GM10847 (cell line): ENCODE measurements around the gene ZC3HAV1.

Experiments used
- POLR2A ChIP-seq: IDR thresholded peaks from 2 replicates; pipeline ENCODE4 v1.6.1; 2011; ENCODE audit not compliant: insufficient read length; ENCODE audit errors: extremely low read depth

ZC3HAV1 gene

GRCh38 chr7:139095194-139095659 lies 14.3 kb downstream of the ZC3HAV1 start:
- TF ChIP-seq POLR2A, result no peak

DNA sequence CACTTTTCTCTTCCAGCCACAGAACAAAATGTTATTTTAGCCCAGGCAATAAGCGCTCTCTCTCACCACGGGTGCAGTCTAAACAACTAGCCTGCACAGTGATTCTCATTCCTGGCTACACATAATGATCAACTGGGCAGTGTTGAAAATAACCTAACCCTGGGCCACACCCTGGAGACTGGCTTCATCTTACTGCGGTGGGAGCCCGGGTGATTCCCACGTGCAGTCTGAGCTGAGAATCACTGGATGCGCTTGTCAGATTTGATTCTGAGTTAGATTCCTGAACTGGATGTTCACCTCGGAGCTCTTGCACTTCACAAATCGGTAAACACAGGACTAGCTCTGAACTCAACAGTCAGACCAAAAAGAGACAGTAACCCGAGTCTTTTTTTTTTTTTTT lies 14.9 kb downstream of the ZC3HAV1 start:
- no peak for TF ChIP-seq POLR2A

DNA sequence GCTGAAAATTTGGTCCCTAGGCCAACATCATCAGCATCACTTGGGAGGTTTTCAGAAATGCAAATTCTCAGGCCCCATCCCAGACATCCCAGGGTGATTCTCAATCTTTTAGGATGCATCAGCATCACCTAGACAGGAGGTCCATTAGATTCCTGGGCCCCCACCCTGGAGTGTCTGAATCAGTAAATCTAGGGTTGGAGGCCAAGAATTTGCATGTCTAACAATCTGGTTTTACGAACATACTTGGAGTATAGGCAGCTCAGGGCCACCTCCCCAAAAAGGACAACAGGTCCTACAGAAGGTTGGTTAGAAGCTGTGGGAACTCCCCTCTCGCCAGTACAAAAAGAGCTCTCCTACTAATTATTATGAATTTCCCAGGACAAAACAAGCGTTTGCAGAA lies 15.5 kb downstream of the ZC3HAV1 start:
- TF ChIP-seq POLR2A, result no peak

DNA sequence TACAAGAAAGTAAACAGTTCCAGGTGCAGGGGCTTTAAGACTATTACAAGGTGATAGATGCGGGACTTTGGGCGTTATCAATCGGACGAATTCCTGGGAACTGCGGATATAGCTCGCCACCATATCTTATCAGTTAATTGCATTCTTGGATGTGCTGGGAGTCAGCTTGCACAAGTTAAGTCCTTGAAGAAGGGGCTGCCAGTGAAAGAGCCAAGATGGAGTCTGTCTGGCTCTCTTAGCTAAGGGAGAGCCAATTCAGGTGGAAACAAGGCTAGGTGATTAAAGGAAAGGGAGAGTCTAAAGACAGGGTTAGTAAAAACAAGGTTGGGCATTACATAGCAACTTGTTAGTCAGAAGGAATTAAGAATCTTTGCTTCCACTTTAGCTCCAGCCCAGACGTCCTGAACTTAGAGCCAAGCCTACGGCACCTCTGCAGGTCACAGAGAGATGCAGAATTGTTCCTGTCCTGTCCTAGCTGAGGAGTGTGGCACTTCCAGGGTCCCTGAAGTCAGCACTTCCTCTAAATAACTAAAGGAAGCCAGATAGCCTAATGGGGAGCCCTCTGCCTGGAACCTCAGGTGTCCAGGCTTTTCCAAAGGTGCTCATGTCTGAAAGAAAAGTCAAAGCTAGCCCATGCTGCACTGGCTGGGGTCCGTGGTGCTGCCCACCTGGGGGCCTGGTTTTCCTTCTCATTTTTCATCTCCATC lies 17.3 kb downstream of the ZC3HAV1 start:
- no peak for TF ChIP-seq POLR2A

GRCh38 chr7:139091677-139091996 lies 17.9 kb downstream of the ZC3HAV1 start:
- no peak for TF ChIP-seq POLR2A

- TF ChIP-seq POLR2A, result no peak
These were observed 20.4 kb downstream of the ZC3HAV1 start for GRCh38 chr7:139089118-139089517.

DNA sequence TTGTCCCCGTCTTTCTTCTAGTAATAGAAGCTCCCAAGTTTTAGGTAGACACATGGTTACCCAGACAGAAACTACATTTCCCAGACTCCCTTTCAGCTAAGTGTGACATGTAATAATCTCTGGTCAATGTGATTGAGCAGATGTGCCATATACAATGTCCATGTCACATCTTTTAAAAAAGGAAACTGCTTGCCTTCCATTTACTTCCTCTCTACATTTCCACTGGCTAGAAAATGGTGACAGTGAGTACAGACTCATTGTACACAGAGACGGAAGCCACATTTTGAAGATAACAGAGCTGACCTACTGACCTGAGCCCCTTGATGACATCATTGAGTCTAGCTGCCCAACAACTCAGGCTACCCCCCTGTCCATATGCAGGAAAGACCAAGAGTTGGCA lies 21.3 kb downstream of the ZC3HAV1 start:
- TF ChIP-seq POLR2A, result no peak

DNA sequence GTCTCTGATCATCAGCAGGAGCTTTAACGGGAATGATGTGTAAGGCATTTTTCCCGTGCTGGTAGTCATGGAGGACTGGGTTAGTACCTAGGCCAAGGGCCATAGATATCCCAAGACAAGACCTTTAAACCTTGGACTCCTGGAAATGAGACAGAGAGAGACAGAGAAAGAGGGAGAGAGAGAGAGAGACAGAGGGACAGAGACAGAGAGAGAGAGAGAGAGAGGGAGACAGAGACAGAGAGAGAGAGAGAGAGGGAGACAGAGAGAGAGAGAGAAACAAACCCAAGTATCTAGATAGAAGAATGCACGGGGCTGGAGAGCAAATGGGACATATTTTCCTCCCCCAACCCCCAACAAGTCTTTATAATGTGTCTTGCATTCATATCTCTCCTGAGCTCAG lies 22.3 kb downstream of the ZC3HAV1 start:
- TF ChIP-seq POLR2A, result no peak

DNA sequence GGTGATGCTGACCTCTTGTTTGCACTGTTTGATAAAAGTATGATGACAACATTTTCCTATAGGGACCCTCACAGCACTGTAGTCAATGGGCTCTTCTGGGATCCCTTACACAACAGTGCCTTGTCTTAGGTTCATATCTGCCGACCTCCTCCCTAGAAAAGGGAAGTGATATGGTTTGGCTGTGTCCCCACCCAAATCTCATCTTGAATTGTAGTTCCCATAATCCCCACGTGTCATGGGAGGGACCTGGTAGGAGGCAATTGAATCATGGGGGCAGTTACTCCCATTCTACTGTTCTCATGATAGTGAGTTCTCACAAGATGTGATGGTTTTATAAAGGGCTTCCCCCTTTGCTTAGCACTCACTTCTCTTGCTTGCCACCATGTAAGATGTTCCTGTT lies 23.1 kb downstream of the ZC3HAV1 start:
- no peak for TF ChIP-seq POLR2A

GRCh38 chr7:139084709-139085108 lies 24.8 kb downstream of the ZC3HAV1 start:
- no peak for TF ChIP-seq POLR2A

GRCh38 chr7:139081584-139081983 lies 27.9 kb downstream of the ZC3HAV1 start:
- no peak for TF ChIP-seq POLR2A

GRCh38 chr7:139080905-139081304 lies 28.6 kb downstream of the ZC3HAV1 start:
- no peak for TF ChIP-seq POLR2A

DNA sequence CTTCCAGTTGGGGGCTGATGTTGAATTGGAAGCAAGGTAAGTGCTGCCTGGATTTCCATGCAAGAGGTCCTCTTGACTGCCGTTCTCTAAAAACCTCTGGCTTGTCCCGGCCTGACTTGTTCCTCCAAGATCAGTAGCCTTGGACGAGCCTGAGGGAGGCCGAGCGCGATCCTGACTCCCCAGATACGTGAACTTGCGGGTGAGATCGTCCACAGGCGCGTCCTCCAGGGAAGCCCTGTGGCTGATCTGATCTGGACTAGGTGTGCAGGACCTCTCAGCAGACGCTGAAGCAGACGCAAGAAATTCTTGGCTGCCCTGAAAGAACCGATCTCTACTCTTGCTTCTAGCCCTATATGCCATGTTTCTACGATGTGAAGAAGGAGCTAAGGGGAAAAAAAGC lies 29.7 kb downstream of the ZC3HAV1 start:
- no peak for TF ChIP-seq POLR2A

- TF ChIP-seq POLR2A, result no peak
These were observed 30.6 kb downstream of the ZC3HAV1 start for GRCh38 chr7:139078911-139079310.

DNA sequence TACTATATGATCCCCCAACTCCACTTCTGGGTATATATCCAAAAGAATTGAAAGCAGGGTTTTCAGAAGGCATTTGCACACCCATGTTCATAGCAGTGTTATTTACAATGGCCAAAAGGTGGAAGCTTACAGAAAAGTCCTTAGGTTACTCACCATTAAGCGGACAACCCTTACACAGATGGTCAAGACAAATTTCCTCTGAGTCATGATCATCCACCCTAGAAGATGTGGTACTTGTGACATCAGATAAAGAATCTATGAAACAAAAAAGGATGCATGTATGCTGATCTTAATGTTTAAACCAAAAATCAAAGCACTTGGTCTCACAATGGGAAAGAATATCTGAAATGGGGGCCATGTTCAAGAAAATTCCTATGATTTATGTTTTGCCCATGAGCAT lies 31.1 kb downstream of the ZC3HAV1 start:
- TF ChIP-seq POLR2A, result no peak

- no peak for TF ChIP-seq POLR2A
These were observed 33.4 kb downstream of the ZC3HAV1 start for GRCh38 chr7:139075871-139076686.

GRCh38 chr7:139075031-139075652 lies 34.4 kb downstream of the ZC3HAV1 start:
- TF ChIP-seq POLR2A, result no peak

DNA sequence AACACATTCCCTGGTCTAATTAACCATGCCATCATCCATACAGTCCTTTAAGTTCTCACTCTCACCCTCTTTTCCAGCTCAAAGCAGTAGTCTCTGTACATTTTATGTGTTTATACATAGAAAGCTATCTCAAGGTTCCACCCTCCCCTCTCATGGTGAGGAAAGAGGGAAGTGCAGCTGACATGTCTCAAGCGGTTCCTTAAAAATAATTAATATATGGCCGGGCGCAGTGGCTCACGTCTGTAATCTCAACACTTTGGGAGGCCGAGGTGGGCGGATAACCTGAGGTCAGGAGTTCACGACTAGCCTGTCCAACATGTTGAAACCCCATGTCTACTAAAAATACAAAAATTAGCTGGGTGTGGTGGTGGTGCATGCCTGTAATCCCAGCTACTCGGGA lies 36.7 kb downstream of the ZC3HAV1 start:
- TF ChIP-seq POLR2A, result no peak
